Measurements from ENCODE around the gene CHID1. TPM values are rescaled to one million over a fixed set of nuclear protein-coding genes. Genes with fewer than 3 reads are reported as not detected.

The CHID1 gene
- polyA plus RNA-seq, 1 donor = 100 TPM

GRCh38 chr11:888310-889212, 22.0 kb downstream of the CHID1 start:
- DNase-seq = no peak

- no peak for DNase-seq
These were observed 23.0 kb downstream of the CHID1 start for GRCh38 chr11:887589-887988.

GRCh38 chr11:886568-886967, 24.0 kb downstream of the CHID1 start:
- no peak for DNase-seq

- DNase-seq = no peak
These were observed 26.0 kb downstream of the CHID1 start for GRCh38 chr11:884578-885070.

GRCh38 chr11:883527-883926, 27.1 kb downstream of the CHID1 start:
- no peak for DNase-seq

GRCh38 chr11:882596-882995, 28.0 kb downstream of the CHID1 start:
- DNase-seq = no peak

- DNase-seq = no peak
These were observed 30.2 kb downstream of the CHID1 start for GRCh38 chr11:880447-880846.

GRCh38 chr11:877565-877964, 33.0 kb downstream of the CHID1 start:
- DNase-seq = no peak

- no peak for DNase-seq
These were observed 34.1 kb downstream of the CHID1 start for GRCh38 chr11:876545-876944.

GRCh38 chr11:875769-876301, 34.8 kb downstream of the CHID1 start:
- DNase-seq = no peak

GRCh38 chr11:875203-875602, 35.4 kb downstream of the CHID1 start:
- no peak for DNase-seq

- DNase-seq = no peak
These were observed 36.9 kb downstream of the CHID1 start for GRCh38 chr11:873706-874105.

GRCh38 chr11:872799-873198, 37.8 kb downstream of the CHID1 start:
- no peak for DNase-seq

GRCh38 chr11:871472-871871, 39.1 kb downstream of the CHID1 start:
- DNase-seq = no peak

- DNase-seq = no peak
These were observed 40.2 kb downstream of the CHID1 start for GRCh38 chr11:870418-870817.

GRCh38 chr11:870127-870413, 40.5 kb downstream of the CHID1 start:
- DNase-seq = peak; percentile 36

GRCh38 chr11:869399-870126, 41.0 kb downstream of the CHID1 start:
- DNase-seq = no peak

- no peak for DNase-seq
These were observed 41.8 kb downstream of the CHID1 start for GRCh38 chr11:868802-869201.

GRCh38 chr11:868394-868793, 42.2 kb downstream of the CHID1 start:
- no peak for DNase-seq

- no peak for DNase-seq
These were observed 42.7 kb downstream of the CHID1 start for GRCh38 chr11:867856-868358.

GRCh38 chr11:866481-866880, 44.1 kb downstream of the CHID1 start:
- no peak for DNase-seq

GRCh38 chr11:865462-866430, 44.9 kb downstream of the CHID1 start:
- DNase-seq = no peak

Data from left kidney (tissue), 2 donors.